ENCODE measurements around the gene STRA6.
A peak's percentile ranks its signal among the peaks of the same experiment; 100 is the strongest.

STRA6 gene

DNA sequence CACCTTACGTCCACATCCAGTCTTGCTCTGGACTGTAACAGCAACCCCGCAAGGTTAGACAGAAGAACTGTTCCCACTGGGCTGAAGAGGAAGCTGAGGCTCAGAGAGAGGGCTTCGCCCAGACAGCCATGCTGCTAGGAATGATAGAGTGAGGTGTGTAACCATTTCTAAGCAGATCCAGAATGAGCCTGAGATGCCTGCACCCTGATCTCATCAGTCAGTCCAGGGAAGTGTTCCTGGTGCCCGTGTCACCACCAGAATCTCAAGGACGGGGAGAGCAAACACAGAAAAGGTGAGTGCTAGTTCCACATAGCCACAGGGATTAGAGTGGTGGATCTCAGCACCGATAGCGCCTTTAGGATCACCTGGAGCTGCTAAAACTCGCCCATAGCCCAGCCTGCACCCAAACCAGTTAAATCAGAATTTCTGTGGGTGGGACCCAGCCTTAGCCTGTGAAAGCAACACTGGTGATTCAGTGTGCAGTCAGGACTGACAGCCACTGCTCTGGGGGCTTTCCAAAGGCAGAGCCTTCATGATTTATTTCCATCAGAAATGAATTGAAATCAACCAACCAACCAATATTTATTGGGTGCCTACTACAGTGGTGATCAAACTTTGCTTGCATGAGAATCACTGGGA lies 16.8 kb downstream of the STRA6 start:
- intact Hi-C loops (cut with DNase I): no loop called here
- DNase-seq: peak in 2 of 10 donors; percentile 8 to 50

DNA sequence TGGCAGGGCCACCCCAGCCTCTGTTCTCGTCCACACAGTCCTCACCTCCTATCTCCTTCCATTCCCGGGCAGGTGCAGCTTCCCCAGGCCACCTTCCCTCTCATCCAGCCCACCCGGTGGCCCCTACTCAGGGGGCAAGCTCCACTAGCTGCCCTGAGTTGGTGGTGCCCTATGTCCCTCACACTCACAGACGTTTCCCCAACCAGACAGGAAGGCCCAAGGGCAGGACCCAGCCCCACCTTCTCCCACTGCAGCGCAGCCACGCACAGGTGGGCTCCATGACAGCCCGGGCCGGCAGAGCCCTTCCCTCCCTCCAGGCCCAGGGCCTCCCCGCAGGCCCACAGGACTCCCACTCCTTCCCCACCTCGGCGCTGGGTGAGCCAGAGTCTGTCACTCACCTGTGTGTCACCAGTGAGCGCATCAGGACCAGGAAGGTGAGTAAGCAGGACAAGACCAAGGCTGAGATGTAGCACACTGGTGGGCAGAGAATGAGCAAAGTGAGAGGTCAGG lies 17.9 kb downstream of the STRA6 start:
- peak in 2 of 10 donors; percentile 69 to 77 for DNase-seq
- intact Hi-C loops (cut with DNase I): no loop called here

DNA sequence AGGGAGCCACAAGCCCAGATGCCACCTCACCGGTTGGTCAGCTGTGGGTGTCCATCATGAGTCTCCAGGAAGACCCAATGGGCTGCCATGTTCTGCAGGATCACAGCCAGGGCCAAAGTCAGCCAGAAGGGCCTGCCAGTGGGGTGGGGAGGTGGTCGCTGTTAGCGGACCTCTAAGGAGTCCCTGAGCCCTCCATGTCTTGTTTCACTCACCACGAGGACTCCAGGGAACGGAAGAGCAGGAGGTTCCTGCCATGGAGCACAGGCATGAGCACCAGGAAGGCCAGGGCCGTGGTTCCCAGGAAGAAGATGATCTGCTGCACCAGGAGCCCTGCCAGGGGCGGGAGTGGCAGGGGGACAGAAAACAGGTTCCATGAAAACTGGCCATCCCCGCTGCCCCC lies 20.5 kb downstream of the STRA6 start:
- peak in 4 of 10 donors; percentile 0 to 69 (median 42) for DNase-seq
- intact Hi-C loops (cut with DNase I): no loop called here

DNA sequence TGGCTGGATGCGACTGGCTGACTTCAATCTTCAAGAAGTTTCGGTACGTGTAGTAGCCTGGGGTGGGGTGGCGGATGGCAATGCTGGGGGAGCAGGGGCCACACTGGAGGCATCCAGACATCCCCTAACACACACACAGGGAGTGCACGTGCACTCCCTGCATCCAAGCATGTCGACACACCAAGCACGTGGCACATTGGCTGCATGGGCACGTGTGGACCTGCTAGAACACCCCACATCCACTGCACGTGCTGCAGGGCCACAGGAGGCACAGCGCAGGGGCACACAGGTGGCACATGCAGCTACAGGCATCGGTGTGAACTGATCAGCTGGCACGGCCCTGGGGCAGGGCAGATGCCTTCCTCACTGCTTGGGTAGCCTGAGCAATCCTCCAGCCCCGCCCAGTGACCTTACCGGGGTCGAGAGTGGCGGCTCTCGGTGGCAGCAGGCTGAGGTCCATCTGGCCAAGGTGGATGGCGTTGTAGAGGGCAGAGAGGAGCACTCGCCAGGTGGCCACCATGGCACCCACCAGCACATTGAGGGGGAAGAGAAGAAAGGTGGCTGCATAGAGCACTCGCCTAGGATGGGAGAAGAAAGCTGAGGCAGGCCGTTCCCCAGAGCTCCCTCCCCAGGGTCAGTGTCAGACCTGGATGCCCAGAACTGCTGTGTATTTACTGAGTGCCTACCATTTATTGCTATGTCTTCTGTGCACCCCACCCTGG lies 21.5 kb downstream of the STRA6 start:
- intact Hi-C loops (cut with DNase I): no loop called here
- DNase-seq: peak in 4 of 10 donors; percentile 2 to 80 (median 52)

DNA sequence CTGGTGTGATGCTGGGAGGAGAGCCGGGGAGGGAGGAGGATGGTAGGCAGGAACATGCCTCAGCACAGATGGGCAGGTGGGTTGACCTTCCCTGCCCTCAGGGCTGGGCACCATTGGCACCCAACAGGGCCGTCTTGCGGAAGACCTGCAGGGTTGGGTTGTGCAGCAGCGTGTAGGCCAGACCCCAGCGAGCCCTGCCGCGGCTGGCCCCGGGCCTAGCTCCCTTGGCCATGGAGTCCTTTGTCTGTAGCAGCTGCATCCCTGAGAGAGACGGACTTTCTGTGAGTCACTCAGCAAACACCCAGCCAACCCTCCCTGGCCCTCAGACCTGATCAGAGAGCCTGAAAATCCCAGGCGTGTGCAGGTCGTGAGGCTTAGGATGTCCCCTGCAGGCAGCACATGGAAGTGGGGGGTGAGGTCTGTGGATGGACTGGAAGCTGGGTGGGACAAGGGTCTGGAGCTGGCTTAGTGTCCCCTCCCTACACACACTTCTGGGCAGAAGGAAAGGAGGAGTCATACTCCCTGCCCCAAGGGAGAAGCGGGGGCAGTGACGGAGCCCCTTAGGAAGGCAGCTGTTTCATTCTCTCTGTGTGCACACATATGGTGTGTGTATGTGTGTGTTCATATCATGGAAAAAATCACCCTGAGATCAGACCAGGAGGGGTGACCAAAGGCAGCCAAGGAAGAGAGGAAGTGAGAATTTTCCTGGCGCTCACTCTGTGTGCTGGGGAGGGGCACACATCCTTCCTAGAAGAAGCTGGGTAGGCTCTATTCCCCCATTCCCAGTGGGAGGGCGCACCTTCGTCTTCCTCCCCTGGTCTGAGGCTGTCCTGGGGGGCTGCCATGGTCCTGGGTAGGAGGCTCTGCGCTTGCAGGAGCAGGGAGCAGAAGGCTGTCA lies 22.4 kb downstream of the STRA6 start:
- intact Hi-C loops (cut with DNase I): no loop called here
- DNase-seq: peak in 3 of 10 donors; percentile 6 to 81 (median 54)

DNA sequence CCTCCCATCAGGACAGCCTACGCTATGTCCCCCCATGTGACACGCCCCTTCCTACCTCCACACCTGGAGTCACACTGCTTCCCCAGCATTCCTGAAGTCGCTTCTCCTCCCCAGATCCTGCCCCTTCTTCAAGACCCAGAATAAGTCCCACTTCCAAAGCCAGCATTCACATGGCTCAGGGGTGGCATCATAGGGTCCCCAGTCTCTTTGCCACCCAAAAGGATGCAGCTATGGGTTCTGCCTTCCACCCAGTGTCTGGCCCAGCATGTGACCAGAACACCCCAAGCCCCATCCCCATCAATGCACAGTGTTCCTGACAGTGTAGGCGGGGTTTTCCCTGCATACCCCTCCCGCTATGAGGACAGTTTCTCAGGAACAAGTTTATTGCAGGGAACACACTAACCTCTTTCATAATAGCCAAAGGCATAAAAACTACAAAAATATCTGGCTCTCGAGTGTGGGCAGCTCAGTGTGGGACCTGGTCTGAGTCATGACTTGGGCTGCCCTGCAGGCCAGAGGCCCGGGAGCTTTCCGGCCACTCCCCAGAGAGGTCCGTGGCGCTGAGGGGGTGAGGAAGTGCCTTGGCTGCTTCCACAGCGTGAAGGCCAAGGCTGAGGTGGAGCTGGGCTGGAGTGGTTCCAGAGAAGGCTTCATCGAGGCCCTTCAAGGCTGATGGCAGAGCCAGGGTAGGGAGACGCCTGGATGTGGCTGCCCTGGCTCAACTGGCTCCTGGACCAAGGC lies 23.3 kb downstream of the STRA6 start:
- peak in 3 of 10 donors; percentile 46 to 87 (median 72) for DNase-seq
- intact Hi-C loops (cut with DNase I): no loop called here

DNA sequence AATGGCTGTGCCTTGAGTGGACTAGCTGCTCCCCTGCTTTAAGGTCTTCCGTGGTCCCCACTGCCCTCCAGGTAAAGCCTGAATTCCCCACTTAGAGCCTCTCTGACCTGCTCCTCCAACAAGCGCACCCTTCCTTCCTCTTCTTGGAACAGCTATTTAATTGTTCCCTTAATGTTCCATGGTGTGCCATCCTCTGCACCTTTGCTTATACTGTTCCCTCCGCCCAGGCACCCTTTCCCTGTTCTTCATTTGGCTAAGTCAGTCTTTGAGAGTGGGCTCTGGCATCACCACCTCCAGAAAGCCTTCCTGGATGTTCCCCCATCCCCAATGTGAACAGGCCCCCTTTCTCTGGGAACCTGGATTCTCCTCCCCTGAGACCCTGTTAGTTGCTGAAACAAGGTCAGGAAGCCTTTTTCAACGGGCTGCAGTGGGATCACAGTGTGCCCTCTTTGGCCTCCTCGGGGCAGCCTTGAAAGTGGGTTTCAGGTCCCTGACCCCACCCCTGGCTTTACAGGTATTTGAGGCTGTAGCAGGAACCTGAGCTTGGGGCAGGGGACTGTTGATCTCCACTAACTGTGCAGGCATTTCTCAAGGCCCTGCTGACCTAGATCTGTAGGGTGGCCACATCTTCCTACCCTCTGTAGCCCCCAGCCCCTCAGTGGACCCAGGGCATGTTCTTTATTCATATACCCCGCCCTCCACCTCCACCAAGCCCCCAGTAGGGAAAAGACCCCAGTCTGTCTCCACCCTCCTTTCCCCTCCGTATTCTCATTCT lies 24.1 kb downstream of the STRA6 start:
- peak in 3 of 10 donors; percentile 0 to 40 (median 15) for DNase-seq
- intact Hi-C loops (cut with DNase I): no loop called here

DNA sequence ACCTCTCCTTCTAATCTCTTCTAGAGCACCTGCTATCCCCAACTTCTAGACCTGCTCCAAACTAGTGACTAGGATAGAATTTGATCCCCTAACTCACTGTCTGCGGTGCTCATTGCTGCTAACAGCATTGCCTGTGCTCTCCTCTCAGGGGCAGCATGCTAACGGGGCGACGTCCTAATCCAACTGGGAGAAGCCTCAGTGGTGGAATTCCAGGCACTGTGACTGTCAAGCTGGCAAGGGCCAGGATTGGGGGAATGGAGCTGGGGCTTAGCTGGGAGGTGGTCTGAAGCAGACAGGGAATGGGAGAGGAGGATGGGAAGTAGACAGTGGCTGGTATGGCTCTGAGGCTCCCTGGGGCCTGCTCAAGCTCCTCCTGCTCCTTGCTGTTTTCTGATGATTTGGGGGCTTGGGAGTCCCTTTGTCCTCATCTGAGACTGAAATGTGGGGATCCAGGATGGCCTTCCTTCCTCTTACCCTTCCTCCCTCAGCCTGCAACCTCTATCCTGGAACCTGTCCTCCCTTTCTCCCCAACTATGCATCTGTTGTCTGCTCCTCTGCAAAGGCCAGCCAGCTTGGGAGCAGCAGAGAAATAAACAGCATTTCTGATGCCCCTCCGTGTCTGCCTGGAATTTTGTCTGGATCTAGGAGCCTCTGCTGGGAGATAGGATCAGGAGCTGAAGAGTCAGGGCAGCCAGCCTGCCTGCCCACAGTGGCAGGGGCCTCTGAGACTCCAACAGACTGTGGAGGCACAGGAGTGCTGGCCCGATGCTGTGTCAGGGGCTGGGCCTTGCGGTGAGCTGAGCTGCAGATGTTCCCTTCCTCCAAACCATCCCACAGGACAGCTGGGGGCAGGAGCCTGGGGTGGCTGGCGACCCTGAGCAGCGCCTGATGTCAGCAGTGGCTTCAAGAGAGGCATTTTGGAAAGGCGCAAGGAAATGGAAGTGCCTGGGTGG lies 26.0 kb downstream of the STRA6 start:
- DNase-seq: peak in 1 of 10 donors; percentile 73
- intact Hi-C loops (cut with DNase I): no loop called here

DNA sequence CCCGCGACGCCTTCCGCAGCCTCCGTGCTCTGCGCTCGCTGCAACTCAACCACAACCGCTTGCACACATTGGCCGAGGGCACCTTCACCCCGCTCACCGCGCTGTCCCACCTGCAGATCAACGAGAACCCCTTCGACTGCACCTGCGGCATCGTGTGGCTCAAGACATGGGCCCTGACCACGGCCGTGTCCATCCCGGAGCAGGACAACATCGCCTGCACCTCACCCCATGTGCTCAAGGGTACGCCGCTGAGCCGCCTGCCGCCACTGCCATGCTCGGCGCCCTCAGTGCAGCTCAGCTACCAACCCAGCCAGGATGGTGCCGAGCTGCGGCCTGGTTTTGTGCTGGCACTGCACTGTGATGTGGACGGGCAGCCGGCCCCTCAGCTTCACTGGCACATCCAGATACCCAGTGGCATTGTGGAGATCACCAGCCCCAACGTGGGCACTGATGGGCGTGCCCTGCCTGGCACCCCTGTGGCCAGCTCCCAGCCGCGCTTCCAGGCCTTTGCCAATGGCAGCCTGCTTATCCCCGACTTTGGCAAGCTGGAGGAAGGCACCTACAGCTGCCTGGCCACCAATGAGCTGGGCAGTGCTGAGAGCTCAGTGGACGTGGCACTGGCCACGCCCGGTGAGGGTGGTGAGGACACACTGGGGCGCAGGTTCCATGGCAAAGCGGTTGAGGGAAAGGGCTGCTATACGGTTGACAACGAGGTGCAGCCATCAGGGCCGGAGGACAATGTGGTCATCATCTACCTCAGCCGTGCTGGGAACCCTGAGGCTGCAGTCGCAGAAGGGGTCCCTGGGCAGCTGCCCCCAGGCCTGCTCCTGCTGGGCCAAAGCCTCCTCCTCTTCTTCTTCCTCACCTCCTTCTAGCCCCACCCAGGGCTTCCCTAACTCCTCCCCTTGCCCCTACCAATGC lies 27.1 kb downstream of the STRA6 start:
- peak in 3 of 10 donors; percentile 1 to 73 (median 72) for DNase-seq
- intact Hi-C loops (cut with DNase I): no loop called here

DNA sequence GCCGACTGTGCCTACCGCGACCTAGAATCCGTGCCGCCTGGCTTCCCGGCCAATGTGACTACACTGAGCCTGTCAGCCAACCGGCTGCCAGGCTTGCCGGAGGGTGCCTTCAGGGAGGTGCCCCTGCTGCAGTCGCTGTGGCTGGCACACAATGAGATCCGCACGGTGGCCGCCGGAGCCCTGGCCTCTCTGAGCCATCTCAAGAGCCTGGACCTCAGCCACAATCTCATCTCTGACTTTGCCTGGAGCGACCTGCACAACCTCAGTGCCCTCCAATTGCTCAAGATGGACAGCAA lies 27.7 kb downstream of the STRA6 start:
- peak in 2 of 10 donors; percentile 13 to 82 for DNase-seq
- intact Hi-C loops (cut with DNase I): no loop called here

DNA sequence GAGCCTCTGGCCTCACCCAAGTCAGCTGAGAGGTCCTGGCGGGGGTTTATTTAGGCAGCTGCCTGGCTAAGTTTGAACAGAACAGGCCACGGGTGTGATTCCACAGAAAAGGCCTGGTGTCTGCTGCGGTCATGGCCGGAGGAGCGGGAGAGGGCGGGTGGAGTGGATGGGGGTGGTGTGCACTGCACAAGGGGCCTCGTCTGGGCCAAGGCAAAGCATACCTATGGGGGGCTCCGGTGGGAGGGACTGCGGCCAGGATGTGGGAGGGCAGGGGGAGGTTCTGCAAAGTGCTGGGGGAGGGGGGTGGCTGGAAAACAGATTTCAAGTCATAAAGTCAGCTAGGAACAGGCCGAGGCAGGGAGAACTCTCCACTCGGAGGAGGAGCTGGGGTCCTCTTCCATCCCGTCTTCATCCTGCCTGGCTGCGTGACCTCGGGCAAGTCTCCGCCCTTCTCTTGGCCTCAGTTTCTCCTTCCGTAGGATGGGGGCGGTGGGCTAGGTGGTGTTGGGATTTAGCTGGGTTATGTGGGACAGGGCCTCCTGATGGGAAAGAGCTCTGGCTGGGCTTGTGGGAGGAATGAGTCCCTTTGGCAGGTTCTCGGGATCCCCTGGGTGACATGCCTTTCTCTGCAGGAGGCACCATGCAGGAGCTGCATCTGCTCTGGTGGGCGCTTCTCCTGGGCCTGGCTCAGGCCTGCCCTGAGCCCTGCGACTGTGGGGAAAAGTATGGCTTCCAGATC lies 28.2 kb downstream of the STRA6 start:
- intact Hi-C loops (cut with DNase I): no loop called here
- peak in 2 of 10 donors; percentile 8 to 70 for DNase-seq

DNA sequence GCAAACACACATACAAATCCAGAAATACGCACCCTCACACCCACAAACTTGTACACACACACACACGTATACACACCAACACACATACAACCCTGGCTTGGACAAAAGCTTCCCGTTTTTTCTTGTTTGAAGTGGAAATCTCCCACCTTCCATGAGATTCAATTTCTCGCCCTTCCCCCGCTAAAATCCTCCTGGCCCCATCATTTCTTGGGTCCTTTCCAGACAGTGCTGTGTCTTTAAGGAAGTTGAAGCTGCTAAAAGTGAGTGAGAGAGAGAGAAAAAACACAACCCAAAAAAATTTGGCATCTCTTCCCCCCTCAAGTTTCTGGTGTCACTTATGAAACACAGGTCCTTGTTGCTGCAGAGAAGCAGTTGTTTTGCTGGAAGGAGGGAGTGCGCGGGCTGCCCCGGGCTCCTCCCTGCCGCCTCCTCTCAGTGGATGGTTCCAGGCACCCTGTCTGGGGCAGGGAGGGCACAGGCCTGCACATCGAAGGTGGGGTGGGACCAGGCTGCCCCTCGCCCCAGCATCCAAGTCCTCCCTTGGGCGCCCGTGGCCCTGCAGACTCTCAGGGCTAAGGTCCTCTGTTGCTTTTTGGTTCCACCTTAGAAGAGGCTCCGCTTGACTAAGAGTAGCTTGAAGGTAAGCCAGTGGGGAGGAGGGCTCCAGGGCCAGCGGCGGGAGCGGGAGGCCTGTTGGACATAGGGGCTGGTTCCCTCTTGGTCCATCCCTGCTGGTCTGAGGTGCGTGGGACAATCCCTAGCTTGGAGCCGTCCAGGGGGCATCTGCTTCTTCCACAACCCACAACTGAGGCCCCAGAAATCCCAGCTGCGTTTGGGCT lies 29.0 kb downstream of the STRA6 start, which contains the start of gene ISLR:
Gene ISLR, plus strand, starts transcription at position 331 of the 839 bp plus-strand sequence. CDS start 1,149 bp downstream, outside the sequence.
- intact Hi-C loops (cut with DNase I): no loop called here
- DNase-seq: peak in 2 of 10 donors; percentile 8 to 85

DNA sequence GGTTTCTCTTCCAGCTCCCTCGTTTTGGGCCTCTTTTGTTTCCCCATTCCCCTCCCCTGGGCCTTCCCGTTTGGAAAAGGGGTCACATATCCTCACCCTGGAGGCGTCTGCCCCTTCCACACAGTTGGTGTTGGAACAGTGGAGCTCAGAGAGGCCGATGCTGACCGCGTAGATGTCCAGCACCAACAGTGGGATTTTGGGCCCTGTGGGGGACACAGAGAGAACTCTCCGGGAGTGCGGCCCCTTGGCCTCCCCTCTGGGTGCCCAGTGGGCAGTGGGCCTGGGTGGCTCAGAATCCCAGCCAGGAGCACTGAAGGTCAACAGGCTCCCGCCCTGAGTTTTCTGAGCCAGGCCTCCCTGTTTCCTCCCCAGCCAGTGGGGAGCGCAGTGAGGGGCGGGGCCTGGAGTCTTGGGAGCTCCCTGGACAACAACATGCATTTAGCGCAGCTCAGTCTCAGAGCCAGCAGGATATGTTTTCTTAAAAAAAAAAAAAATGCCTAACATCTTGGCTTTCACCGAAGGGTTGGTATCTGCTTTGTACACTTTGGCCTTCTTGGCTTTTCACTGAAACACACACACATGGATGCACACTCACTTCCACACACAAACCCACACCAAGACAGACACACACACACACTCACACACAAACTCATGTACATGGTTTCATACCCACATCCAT lies 29.7 kb downstream of the STRA6 start:
- intact Hi-C loops (cut with DNase I): no loop called here
- DNase-seq: peak in 3 of 10 donors; percentile 4 to 76 (median 9)

DNA sequence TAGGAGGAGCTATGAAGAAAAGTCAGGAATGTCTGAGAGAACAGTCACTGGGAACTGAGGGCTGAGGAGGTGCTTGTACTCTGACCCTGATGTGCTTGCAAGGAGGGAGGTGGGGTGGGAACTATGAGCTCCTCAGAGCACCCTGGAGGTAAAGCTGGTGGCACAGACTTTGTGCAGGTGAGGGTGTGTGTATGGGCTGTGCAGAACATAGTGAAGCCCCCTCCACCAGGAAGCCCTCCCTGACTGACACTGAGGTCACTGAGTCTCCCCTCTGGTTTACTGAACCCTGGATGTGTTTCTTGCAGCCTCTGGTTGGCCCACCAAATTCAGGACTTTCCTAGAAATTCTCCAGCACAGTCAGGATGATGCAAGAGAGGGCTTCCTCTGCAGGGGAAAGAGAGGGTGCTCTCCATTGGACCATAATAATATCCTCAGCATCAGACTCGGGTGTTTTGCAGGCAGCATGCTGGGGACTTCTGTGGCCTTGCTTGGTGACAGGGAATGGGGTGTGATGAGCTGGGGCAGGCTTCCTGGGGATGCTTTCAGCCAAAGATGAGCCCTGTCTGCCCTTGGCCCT lies 30.5 kb downstream of the STRA6 start:
- intact Hi-C loops (cut with DNase I): no loop called here
- peak in 2 of 10 donors; percentile 3 to 37 for DNase-seq
